Measurements from ENCODE around the gene MTHFSD.

MTHFSD gene

GRCh38 chr16:86528061-86528929, 26.7 kb downstream of the MTHFSD start:
- DNase-seq (ENCODE audit: low spot score): no peak

- no peak for DNase-seq (ENCODE audit: low spot score)
Observed at GRCh38 chr16:86527366-86527765, 27.7 kb downstream of the MTHFSD start.

- no peak for DNase-seq (ENCODE audit: low spot score)
Observed at GRCh38 chr16:86525696-86526095, 29.3 kb downstream of the MTHFSD start.

GRCh38 chr16:86524029-86524428, 31.0 kb downstream of the MTHFSD start:
- DNase-seq (ENCODE audit: low spot score): no peak

GRCh38 chr16:86523166-86523740, 31.8 kb downstream of the MTHFSD start:
- no peak for DNase-seq (ENCODE audit: low spot score)

GRCh38 chr16:86522634-86523033, 32.4 kb downstream of the MTHFSD start:
- DNase-seq (ENCODE audit: low spot score): no peak

- DNase-seq (ENCODE audit: low spot score): no peak
Observed at GRCh38 chr16:86521236-86522197, 33.5 kb downstream of the MTHFSD start.

- no peak for DNase-seq (ENCODE audit: low spot score)
Observed at GRCh38 chr16:86520317-86521210, 34.5 kb downstream of the MTHFSD start.

- DNase-seq (ENCODE audit: low spot score): peak; percentile 35
Observed at GRCh38 chr16:86519649-86520316, 35.3 kb downstream of the MTHFSD start.

- DNase-seq (ENCODE audit: low spot score): no peak
Observed at GRCh38 chr16:86519007-86519648, 35.9 kb downstream of the MTHFSD start.

GRCh38 chr16:86517652-86518258, 37.3 kb downstream of the MTHFSD start:
- peak; percentile 50 for DNase-seq (ENCODE audit: low spot score)

- DNase-seq (ENCODE audit: low spot score): no peak
Observed at GRCh38 chr16:86517033-86517432, 38.0 kb downstream of the MTHFSD start.

GRCh38 chr16:86516623-86517003, 38.4 kb downstream of the MTHFSD start:
- no peak for DNase-seq (ENCODE audit: low spot score)

GRCh38 chr16:86515777-86516622, 39.0 kb downstream of the MTHFSD start:
- no peak for DNase-seq (ENCODE audit: low spot score)

- DNase-seq (ENCODE audit: low spot score): no peak
Observed at GRCh38 chr16:86515413-86515776, 39.6 kb downstream of the MTHFSD start.

GRCh38 chr16:86514481-86515376, 40.3 kb downstream of the MTHFSD start:
- no peak for DNase-seq (ENCODE audit: low spot score)

GRCh38 chr16:86513471-86514277, 41.4 kb downstream of the MTHFSD start:
- no peak for DNase-seq (ENCODE audit: low spot score)

Measured in pons (tissue), 1 donor.